Mesothelial cell of epicardium (in vitro differentiated cells): Measurements from ENCODE around the gene MEF2C. TPM values are rescaled to one million over a fixed set of nuclear protein-coding genes. Genes with fewer than 3 reads are reported as not detected.

Experiments
- DNase-seq, 2 experiments: peaks; one replicate each; pipeline ENCODE4 v3.0.0; 2021; ENCODE audit warnings: low spot score in 2 of 2; ENCODE audit not compliant: unreplicated experiment in 2 of 2
- H3K27ac Mint-ChIP-seq: 2 replicates; pipeline ENCODE4 v1.8.0; 2021; ENCODE audit warnings: mixed read lengths
- H3K27me3 Mint-ChIP-seq: 2 replicates; pipeline ENCODE4 v1.8.0; 2021; ENCODE audit warnings: low read depth, mixed read lengths
- H3K36me3 Mint-ChIP-seq: 2 replicates; pipeline ENCODE4 v1.8.0; 2021; ENCODE audit warnings: mixed read lengths
- H3K4me1 Mint-ChIP-seq: 2 replicates; pipeline ENCODE4 v1.8.0; 2021; ENCODE audit warnings: mixed read lengths
- H3K4me3 Mint-ChIP-seq: 2 replicates; pipeline ENCODE4 v1.8.0; 2021; ENCODE audit warnings: mild to moderate bottlenecking, moderate library complexity, mixed read lengths
- H3K9me3 Mint-ChIP-seq: 2 replicates; pipeline ENCODE4 v1.8.0; 2021; ENCODE audit warnings: mixed read lengths
- total RNA-seq: library from RNA; stranded (reverse); gene quantifications from 3 replicates; pipeline ENCODE4 v1.2.1, GENCODE V29; 2021
- TF ChIP-seq, protein P1 (sequence below): fragments of 200-600 bp; sonication (generic); IDR thresholded peaks from one replicate; pipeline ENCODE4 v1.5.0; 2021; ENCODE audit warnings: antibody characterized with exemption; ENCODE audit not compliant: unreplicated experiment

The MEF2C gene
- total RNA-seq, 1 donor from 2014 or later: 9.1 TPM

DNA sequence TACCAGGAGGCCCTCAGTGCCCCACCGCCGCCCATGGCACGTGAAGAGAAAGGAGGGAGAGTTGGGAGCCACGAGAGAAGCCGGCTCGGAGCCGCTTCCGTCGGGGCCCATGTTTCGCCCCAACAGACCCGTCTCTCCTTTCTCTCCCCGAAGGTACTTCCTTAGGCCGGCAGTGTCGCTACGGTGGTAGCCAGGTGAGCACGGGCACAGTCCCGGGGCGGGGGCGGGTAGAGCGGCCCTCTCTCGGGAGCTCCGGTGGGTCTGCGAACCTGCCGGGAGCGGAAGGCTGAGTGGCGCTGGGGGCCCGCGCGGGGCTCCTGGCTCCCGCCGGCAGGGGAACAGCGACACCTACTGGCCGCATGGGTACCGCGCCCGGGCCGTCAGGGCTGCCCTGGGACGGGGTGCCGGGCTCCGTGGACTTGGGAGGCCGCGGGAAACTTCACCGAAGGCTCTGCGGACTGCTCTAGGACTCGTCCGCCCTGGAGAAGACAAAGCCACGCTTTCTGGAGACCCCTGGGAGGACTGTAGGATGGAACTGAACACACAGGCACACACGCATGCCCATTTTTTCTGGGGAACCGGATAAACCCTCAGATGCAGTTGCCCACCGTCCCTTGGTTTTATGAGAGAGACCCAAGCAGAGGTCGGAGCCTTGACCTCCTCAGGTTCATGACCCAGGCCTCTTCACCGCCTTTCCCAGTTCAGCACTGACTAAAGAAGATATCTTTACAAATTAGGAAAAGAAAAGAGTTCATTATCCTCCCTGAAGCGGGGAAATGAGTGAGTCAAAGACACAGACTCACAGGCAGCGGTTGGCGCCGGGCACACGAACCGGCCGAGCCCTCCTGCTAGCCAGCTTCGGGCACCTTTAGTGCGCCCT, 202.5 kb downstream of the MEF2C start:
- TF ChIP-seq, protein P1, sequence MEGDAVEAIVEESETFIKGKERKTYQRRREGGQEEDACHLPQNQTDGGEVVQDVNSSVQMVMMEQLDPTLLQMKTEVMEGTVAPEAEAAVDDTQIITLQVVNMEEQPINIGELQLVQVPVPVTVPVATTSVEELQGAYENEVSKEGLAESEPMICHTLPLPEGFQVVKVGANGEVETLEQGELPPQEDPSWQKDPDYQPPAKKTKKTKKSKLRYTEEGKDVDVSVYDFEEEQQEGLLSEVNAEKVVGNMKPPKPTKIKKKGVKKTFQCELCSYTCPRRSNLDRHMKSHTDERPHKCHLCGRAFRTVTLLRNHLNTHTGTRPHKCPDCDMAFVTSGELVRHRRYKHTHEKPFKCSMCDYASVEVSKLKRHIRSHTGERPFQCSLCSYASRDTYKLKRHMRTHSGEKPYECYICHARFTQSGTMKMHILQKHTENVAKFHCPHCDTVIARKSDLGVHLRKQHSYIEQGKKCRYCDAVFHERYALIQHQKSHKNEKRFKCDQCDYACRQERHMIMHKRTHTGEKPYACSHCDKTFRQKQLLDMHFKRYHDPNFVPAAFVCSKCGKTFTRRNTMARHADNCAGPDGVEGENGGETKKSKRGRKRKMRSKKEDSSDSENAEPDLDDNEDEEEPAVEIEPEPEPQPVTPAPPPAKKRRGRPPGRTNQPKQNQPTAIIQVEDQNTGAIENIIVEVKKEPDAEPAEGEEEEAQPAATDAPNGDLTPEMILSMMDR: peak; percentile 98
- Mint-ChIP-seq H3K27ac (no peak overlapping the region), H3K27me3 (peaks cover 98% of the 10 kb centered on the region), H3K4me1 (peaks cover 9% of the 10 kb centered on the region), H3K36me3 (no peaks in the 10 kb centered on the region), H3K9me3 (no peaks in the 10 kb centered on the region), H3K4me3 (no peak overlapping the region)
- DNase-seq: peak; percentile 80 to 94

DNA sequence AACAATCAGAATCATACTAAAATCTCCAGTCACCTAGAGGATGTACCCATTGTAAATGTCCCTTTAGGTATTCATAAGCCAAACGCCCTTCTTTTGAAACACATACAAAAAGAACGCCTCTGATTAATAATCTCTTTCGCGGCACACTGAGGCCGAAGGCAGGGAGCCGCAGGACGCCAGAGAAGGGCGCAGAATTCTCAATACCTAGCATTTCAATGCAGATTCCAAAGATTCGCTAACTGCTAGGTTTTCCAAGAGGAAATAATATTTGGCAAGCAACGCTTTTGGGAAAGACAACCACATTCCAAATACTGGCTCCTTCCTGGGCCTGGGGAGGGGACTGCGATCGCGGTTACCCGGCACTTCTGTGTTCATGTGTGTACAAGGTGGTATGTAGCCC, 203.3 kb downstream of the MEF2C start:
- TF ChIP-seq, protein P1: no peak
- Mint-ChIP-seq H3K27ac (no peak overlapping the region), H3K27me3 (peaks cover 98% of the 10 kb centered on the region), H3K4me3 (no peak overlapping the region), H3K36me3 (no peaks in the 10 kb centered on the region), H3K4me1 (peaks cover 14% of the 10 kb centered on the region), H3K9me3 (no peaks in the 10 kb centered on the region)
- no peak for DNase-seq

DNA sequence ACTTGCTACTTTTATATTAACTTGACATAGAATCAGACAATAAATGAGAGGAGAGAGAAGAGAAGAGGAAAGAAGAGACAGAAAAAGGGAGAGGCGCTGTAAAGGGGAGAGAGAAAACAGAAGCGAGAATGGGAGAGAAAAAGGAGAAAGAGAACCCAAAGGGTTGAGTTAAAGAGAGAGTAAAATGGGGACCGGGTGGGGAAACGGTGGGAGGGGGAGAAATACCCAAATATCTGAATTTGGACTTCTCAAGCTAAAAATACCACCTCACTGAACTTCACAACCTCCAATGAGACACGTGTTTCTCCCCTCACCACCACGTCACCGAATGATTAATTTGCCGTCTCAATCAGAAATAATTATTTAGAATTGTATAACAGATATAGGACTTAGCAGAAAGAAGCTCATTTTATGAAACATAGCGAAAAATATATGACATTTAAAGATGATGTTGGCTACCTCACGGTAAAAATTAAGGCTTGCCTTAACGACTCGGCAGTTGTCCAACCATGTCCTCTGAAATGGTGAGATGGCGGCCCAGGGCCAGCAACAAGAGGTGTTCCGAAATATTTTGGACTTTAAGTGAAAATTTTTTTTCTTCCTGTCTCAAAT, 204.1 kb downstream of the MEF2C start:
- H3K4me1 Mint-ChIP-seq: peaks cover 17% of the 10 kb centered on the region
- TF ChIP-seq, protein P1: no peak
- no peaks in the 10 kb centered on the region for H3K36me3 Mint-ChIP-seq
- no peak overlapping the region for H3K4me3 Mint-ChIP-seq
- H3K9me3 Mint-ChIP-seq: no peaks in the 10 kb centered on the region
- H3K27ac Mint-ChIP-seq: no peak overlapping the region
- no peak for DNase-seq
- peaks cover 98% of the 10 kb centered on the region for H3K27me3 Mint-ChIP-seq

DNA sequence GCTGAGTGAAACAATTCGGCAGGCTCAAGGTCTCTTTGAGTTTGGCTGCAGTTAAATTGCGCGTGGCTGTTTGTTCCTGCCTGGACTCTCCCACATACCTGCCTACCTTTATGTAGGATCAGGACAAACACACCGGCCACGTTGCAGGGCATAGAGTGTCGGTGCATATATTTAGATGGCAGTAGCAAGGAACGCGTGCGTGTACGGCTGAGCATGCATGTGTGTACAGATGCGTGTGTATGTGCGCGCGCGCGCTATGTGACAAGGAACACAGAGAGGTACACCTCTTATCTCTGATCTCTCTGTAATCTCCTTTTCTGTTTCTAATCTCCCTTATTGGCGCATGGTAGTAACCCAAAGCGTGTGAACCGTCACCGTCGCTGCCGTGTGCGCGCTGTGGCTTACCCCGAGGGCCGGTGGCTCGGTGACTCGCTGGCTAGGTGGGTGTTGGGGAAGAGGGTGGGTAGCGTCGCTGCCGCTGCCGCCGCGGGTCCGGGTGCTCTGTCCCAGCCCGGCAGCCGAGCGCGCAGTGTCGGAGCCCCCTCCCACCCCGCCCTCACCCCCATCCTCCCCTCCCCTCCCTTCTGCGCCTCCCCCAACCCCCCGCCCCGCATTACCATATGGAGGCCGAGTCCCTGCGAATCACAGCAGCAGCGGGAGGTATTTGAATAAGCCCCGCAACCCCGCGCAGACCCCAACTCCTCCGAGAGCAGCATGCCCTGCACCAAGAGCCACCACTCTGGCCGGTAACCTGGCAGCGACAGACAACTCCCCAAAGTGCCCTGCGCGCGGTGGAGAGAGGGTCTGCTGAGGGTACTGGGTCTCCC, 204.8 kb downstream of the MEF2C start:
- Mint-ChIP-seq H3K27me3 (peaks cover 98% of the 10 kb centered on the region), H3K27ac (no peak overlapping the region)
- DNase-seq: no peak

DNA sequence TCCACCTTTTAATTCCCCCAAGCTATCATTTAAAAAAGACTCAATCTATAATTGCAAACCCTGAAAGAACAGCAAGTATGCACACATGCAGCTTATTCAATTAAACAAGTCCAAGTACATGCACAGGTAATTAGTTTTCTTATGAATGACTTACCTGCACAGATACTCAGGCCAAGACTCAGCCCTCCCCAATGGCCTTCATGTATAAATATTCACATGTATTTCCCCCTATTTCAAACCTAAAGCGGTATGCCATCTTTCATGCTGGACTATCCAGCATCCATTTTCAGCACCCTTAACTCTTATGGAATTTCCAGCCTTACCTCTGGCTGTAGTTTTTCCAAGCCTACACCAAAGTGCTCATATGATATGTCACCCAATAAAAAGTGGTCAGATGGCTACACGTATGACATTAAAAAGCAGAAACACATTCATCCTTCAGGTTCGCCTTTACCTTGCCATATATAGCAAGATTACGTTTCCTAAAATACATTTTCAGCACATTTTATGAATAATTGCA, 205.5 kb downstream of the MEF2C start:
- Mint-ChIP-seq H3K36me3 (no peaks in the 10 kb centered on the region), H3K27ac (no peak overlapping the region), H3K9me3 (no peaks in the 10 kb centered on the region), H3K4me1 (peaks cover 18% of the 10 kb centered on the region), H3K4me3 (no peak overlapping the region), H3K27me3 (peaks cover 97% of the 10 kb centered on the region)
- TF ChIP-seq, protein P1: no peak
- DNase-seq: no peak

More for the DNA sequence above, 204.8 kb downstream of the MEF2C start:
- TF ChIP-seq, protein P1: no peak
- Mint-ChIP-seq H3K36me3 (no peaks in the 10 kb centered on the region), H3K9me3 (no peaks in the 10 kb centered on the region), H3K4me3 (no peak overlapping the region), H3K4me1 (peaks cover 18% of the 10 kb centered on the region)
